Measurements from ENCODE around the gene UBE2D2. TPM values are rescaled to one million over a fixed set of nuclear protein-coding genes. Genes with fewer than 3 reads are reported as not detected.

UBE2D2 gene
- total and polyA plus RNA-seq, 2 of the 13 experiments (the other 11 are each of a cell fraction or from before 2014, with no cell fraction given): 79.1 to 109 TPM

DNA sequence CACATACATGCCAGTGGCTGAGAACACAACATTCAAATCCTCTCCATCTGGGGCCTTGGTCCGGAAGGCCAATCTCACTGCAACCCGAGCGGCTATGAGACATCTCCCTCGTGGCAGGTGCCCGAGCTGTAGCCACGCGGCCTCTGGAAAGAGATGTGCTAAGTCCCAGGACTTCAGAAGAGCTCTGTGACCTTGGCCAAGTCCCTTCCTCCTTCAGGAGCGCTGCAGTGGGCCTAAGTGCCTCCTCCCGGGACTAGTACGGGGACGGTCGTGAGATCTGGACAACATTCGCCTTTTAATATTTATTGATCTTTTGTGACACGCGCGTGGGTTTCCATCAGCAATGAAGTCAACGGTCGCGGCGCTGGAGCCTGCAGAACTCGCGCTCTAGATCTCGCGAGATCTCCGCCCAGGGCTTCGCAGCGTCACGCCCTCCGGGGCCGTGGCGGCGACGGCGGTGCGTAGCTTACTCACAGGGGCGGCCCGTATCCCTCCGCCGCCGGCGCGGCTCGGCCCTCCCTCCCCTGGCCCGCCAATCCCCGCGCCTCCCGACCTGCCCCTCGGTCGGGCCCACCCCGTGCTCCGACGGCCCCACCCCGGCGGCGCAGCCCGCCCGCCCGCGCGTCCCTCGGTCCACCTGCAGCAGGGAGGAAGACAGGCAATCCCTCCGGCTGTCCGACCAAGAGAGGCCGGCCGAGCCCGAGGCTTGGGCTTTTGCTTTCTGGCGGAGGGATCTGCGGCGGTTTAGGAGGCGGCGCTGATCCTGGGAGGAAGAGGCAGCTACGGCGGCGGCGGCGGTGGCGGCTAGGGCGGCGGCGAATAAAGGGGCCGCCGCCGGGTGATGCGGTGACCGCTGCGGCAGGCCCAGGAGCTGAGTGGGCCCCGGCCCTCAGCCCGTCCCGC, at the start of gene UBE2D2 (continued):
- TF ChIP-seq ZNF841 (CRISPR knock-in tag; IDR thresholded peaks at IDR 0.05; ENCODE audit: borderline replicate concordance) (0 out of 2 replicates have a peak, but pooled peaks have one; percentile 86), NCOA5 (CRISPR knock-in tag; IDR thresholded peaks at IDR 0.05) (no peak), GABPA (IDR thresholded peaks at IDR 0.05; ENCODE audit: low read depth, low read length) (no peak), GABPA (CRISPR knock-in tag; IDR thresholded peaks at IDR 0.05; ENCODE audit: low read depth) (no peak), ZNF484 (CRISPR knock-in tag; IDR thresholded peaks at IDR 0.05; ENCODE audit: borderline replicate concordance, low read depth) (no peak), PHF8 (CRISPR knock-in tag; IDR thresholded peaks at IDR 0.05) (peak; percentile 82), NBN (conservative IDR thresholded peaks at IDR 0.05) (no peak), ZNF747 (CRISPR knock-in tag; IDR thresholded peaks at IDR 0.05; ENCODE audit: borderline replicate concordance) (no peak; the same call in 1 of the 2 replicates), TGIF2 (CRISPR knock-in tag; IDR thresholded peaks at IDR 0.05) (peak; percentile 43; the same call in 1 of the 2 replicates), ZSCAN20 (CRISPR knock-in tag; IDR thresholded peaks at IDR 0.05; ENCODE audit: borderline replicate concordance) (no peak), ZNF180 (CRISPR knock-in tag; IDR thresholded peaks at IDR 0.05; ENCODE audit: borderline replicate concordance, low read depth) (no peak), ZNF12 (CRISPR knock-in tag; IDR thresholded peaks at IDR 0.05) (no peak), SUZ12 (IDR thresholded peaks at IDR 0.05; ENCODE audit: low read depth, low read length) (no peak), ZSCAN22 (CRISPR knock-in tag; IDR thresholded peaks at IDR 0.05) (no peak), SMC3 (IDR thresholded peaks at IDR 0.05; ENCODE audit: low read length) (no peak), MIER2 (CRISPR knock-in tag; IDR thresholded peaks at IDR 0.05) (no peak), MAFK (conservative IDR thresholded peaks at IDR 0.05 in 1 of 2, IDR thresholded peaks at IDR 0.05 in 1 of 2; ENCODE audit: low read length in 2 of 2) (no peak), ZNF598 (CRISPR knock-in tag; IDR thresholded peaks at IDR 0.05; ENCODE audit: borderline replicate concordance) (0 out of 2 replicates have a peak, but pooled peaks have one; percentile 58), NR2F2 (IDR thresholded peaks at IDR 0.05; ENCODE audit: borderline replicate concordance, low read depth) (no peak), ZKSCAN8 (CRISPR knock-in tag; IDR thresholded peaks at IDR 0.05; ENCODE audit: borderline replicate concordance) (no peak; the same call in 1 of the 2 replicates), ZNF556 (CRISPR knock-in tag; IDR thresholded peaks at IDR 0.05; ENCODE audit: borderline replicate concordance) (no peak; the same call in 1 of the 2 replicates)
- TF ChIP-seq, protein P1, sequence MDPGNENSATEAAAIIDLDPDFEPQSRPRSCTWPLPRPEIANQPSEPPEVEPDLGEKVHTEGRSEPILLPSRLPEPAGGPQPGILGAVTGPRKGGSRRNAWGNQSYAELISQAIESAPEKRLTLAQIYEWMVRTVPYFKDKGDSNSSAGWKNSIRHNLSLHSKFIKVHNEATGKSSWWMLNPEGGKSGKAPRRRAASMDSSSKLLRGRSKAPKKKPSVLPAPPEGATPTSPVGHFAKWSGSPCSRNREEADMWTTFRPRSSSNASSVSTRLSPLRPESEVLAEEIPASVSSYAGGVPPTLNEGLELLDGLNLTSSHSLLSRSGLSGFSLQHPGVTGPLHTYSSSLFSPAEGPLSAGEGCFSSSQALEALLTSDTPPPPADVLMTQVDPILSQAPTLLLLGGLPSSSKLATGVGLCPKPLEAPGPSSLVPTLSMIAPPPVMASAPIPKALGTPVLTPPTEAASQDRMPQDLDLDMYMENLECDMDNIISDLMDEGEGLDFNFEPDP (CRISPR knock-in tag; conservative IDR thresholded peaks at IDR 0.05): no peak
- TF ChIP-seq, protein P2, sequence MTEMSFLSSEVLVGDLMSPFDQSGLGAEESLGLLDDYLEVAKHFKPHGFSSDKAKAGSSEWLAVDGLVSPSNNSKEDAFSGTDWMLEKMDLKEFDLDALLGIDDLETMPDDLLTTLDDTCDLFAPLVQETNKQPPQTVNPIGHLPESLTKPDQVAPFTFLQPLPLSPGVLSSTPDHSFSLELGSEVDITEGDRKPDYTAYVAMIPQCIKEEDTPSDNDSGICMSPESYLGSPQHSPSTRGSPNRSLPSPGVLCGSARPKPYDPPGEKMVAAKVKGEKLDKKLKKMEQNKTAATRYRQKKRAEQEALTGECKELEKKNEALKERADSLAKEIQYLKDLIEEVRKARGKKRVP (CRISPR knock-in tag; IDR thresholded peaks at IDR 0.05): peak in 1 of 2 experiments; percentile 52; a peak in 2 of 4 replicates
- TF ChIP-seq, protein P3, sequence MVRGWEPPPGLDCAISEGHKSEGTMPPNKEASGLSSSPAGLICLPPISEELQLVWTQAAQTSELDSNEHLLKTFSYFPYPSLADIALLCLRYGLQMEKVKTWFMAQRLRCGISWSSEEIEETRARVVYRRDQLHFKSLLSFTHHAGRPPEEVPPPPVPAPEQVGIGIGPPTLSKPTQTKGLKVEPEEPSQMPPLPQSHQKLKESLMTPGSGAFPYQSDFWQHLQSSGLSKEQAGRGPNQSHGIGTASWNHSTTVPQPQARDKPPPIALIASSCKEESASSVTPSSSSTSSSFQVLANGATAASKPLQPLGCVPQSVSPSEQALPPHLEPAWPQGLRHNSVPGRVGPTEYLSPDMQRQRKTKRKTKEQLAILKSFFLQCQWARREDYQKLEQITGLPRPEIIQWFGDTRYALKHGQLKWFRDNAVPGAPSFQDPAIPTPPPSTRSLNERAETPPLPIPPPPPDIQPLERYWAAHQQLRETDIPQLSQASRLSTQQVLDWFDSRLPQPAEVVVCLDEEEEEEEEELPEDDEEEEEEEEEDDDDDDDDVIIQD (CRISPR knock-in tag; IDR thresholded peaks at IDR 0.05; ENCODE audit: low read depth): no peak
- TF ChIP-seq, protein P4, sequence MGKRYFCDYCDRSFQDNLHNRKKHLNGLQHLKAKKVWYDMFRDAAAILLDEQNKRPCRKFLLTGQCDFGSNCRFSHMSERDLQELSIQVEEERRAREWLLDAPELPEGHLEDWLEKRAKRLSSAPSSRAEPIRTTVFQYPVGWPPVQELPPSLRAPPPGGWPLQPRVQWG (CRISPR knock-in tag; IDR thresholded peaks at IDR 0.05; ENCODE audit: borderline replicate concordance, low read depth): no peak
- TF ChIP-seq, protein P5, sequence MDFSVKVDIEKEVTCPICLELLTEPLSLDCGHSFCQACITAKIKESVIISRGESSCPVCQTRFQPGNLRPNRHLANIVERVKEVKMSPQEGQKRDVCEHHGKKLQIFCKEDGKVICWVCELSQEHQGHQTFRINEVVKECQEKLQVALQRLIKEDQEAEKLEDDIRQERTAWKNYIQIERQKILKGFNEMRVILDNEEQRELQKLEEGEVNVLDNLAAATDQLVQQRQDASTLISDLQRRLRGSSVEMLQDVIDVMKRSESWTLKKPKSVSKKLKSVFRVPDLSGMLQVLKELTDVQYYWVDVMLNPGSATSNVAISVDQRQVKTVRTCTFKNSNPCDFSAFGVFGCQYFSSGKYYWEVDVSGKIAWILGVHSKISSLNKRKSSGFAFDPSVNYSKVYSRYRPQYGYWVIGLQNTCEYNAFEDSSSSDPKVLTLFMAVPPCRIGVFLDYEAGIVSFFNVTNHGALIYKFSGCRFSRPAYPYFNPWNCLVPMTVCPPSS (IDR thresholded peaks at IDR 0.05): no peak
